Purkinje cell (primary cell): ENCODE results near the gene FBXO47. TPM values are rescaled to one million over a fixed set of nuclear protein-coding genes. Genes with fewer than 3 reads are reported as not detected.

Experiments
- polyA plus RNA-seq: library from polyadenylated mRNA; unstranded; fragments of >200 nt; fragmentation: Nextera tagmentation; gene quantifications from 2 replicates; pipeline ENCODE4 v1.2.1, GENCODE V29; 2014

FBXO47 gene
- polyA plus RNA-seq, result not detected in 2 replicates

GRCh38 chr17:38967290-38967738 is at the start of gene FBXO47:
TSS of gene FBXO47 (minus strand) at chr17:38967403. CDS start at chr17:38963025, 4,378 bp downstream.

GRCh38 chr17:38925263-38925995 is 41.8 kb downstream of the FBXO47 start, which contains the start of gene LASP1NB:
TSS of gene LASP1NB (plus strand) at chr17:38925614.

Other genes starting within 250 kb of the FBXO47 start
- 6.0 and 8.0 TPM in 2 replicates for gene CISD3, start 237.1 kb downstream of the FBXO47 start, polyA plus RNA-seq
- gene PCGF2, start 219.1 kb downstream of the FBXO47 start, polyA plus RNA-seq, result 1.1 and 11.2 TPM in 2 replicates
- 657 and 801 TPM in 2 replicates for gene PSMB3, start 214.7 kb downstream of the FBXO47 start, polyA plus RNA-seq
- 4.6 and 7.9 TPM in 2 replicates for gene PIP4K2B, start 167.8 kb downstream of the FBXO47 start, polyA plus RNA-seq
- 5.0 and 23.1 TPM in 2 replicates for gene CWC25, start 142.1 kb downstream of the FBXO47 start, polyA plus RNA-seq
- 794 and 943 TPM in 2 replicates for gene RPL23, start 113.7 kb downstream of the FBXO47 start, polyA plus RNA-seq
- gene LASP1, start 97.3 kb downstream of the FBXO47 start, polyA plus RNA-seq, result 15.3 and 23.2 TPM in 2 replicates
- gene PLXDC1, start 184.2 kb upstream of the FBXO47 start, polyA plus RNA-seq, result 163 and 207 TPM in 2 replicates
- gene ARL5C, start 198.8 kb upstream of the FBXO47 start, polyA plus RNA-seq, result not detected in 2 replicates
- gene CACNB1, start 230.3 kb upstream of the FBXO47 start, polyA plus RNA-seq, result 1.0 and 8.7 TPM in 2 replicates
- gene RPL19, start 232.9 kb upstream of the FBXO47 start, polyA plus RNA-seq, result 1,063 and 1,093 TPM in 2 replicates